ENCODE results near the gene FURIN.
"Not testable (repeated sequence)": the region's sequence is repeated elsewhere in the genome, so short reads cannot be mapped to it uniquely, and the experiment has no call there.

Gene FURIN

DNA sequence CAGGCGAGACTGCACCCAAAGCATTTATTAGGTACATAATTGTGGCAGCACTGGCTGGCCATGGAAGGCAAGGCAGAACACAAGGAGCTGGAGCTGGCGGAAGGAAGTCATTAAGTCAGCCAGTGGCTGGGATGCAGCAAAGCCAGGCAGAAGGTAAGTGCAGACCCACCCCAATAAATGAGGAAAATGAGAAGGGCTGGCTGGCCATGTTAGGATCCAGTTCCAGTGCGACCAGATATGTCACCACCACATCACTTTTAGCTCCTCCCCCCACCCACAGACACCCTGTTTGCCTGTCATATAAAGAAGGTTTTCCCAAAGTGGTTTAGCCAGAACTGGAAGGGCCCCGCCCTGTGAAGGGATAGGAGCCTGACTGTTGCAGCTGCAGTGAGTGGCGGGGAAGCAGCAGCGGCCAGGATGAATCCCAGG, at the start of gene FURIN:
Gene FURIN (plus strand): TSS at position 328 of the 429 bp plus-strand sequence. CDS start 7,153 bp downstream, outside the sequence.
- DNase-seq (ENCODE audit: low read depth), result no peak

GRCh38 chr15:90819390-90819789, 49.0 kb upstream of the FURIN start:
- no peak for DNase-seq (ENCODE audit: low read depth)

- DNase-seq (ENCODE audit: low read depth), result no peak
These were observed 48.5 kb upstream of the FURIN start for GRCh38 chr15:90819850-90820249.

DNA sequence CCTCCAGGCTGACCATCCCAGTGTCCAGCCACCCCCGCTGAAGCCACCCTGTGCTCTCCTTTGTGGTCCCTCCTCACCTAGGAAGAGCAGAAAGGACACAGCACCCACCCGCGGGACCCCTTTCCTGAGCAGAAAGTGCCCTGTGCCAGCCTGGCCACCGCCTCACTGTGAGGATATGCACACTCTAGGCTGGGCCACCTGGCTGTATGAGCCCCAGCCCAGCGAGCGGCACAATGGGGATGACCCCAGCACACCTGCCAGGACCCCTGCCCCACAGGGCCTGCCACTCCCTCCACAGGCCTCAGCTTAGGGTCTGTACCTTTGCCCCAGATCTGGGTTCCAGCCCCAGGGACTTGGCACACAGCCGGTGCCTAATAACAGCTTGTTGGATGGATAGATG, 47.9 kb upstream of the FURIN start:
- DNase-seq (ENCODE audit: low read depth), result no peak

GRCh38 chr15:90822204-90822955, 46.0 kb upstream of the FURIN start:
- no peak for DNase-seq (ENCODE audit: low read depth)

DNA sequence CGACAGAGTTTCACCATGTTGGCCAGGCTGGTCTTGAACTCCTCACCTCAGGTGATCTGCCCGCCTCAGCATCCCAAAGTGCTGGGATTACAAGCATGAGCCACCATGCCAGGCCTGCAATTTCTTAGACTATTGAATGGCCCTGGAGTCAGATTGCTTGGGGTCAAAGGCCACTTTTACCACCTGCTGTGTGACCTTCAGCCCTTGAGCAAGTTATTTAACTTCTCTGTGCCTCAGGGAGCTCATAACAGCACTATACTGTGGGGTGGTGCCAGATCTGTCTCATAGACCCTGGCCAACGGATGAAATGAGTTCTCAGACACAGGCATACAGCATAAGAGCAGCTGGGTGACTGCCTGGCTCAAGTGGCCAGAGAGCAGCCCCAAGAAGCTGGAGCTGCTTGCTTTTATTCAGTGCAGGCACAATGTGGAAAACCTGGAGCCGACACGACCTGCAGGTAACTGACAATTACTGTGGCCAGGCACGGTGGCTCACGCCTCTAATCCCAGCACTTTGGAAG, 44.9 kb upstream of the FURIN start:
- no peak for DNase-seq (ENCODE audit: low read depth)

DNA sequence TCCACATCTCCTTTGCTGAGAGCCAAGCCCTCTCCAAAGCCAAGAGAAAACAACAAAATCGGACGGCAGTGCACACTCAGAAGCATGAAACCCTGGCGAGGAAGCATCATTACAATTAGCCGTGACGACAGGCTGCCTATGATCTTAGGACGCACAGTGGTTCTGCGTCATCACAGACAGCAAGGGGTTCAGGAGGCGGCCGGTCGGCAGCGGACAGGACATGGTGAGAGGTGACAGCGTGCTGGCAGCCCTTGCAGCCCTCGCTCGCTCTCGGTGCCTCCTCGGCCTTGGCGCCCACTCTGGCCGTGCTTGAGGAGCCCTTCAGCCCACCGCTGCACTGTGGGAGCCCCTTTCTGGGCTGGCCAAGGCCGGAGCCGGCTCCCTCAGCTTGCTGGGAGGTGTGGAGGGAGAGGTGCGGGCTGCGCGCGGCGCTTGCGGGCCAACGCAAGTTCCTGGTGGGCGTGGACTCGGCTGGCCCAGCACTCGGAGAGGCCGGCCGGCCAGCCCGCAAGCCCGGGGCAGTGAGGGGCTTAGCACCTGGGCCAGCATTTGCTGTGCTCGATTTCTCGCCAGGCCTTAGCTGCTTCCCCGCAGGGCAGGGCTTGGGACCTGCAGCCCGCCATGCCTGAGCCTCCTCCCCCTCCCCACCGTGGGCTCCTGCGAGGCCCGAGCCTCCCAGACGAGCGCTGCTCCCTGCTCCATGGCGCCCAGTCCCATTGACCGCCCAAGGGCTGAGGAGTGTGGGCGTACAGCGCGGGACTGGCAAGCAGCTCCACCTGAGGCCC, 43.1 kb upstream of the FURIN start:
- DNase-seq (ENCODE audit: low read depth), result not testable (repeated sequence)

GRCh38 chr15:90826206-90826885, 42.0 kb upstream of the FURIN start:
- not testable (repeated sequence) for DNase-seq (ENCODE audit: low read depth)

- DNase-seq (ENCODE audit: low read depth), result no peak
These were observed 41.4 kb upstream of the FURIN start for GRCh38 chr15:90826886-90827435.

- no peak for DNase-seq (ENCODE audit: low read depth)
These were observed 40.3 kb upstream of the FURIN start for GRCh38 chr15:90828111-90828510.

- no peak for DNase-seq (ENCODE audit: low read depth)
These were observed 39.3 kb upstream of the FURIN start for GRCh38 chr15:90829126-90829525.

DNA sequence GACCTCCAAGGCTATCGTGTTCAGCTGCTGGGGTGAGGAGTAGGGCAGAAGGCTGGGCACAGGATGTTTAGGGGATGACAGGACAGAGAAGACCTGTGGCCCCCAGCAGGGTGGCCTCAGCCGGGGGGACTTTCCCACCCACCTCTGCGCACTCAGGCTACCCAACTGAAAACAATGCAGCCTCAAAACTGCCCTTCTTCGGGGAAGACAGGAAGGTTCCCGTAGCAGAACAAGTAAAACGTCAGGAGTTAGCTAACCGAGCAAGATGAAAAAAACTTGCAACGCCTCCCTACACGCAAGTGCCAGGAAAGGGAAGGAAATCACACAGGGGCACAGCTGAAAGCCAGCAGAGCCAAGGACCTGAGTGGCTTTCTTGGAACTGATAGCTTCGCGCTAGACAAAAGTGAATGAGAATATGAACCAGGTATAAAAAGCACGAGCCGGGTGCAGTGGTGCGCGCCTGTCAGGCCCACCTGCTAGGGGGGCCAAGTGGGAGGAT, 38.4 kb upstream of the FURIN start:
- no peak for DNase-seq (ENCODE audit: low read depth)

DNA sequence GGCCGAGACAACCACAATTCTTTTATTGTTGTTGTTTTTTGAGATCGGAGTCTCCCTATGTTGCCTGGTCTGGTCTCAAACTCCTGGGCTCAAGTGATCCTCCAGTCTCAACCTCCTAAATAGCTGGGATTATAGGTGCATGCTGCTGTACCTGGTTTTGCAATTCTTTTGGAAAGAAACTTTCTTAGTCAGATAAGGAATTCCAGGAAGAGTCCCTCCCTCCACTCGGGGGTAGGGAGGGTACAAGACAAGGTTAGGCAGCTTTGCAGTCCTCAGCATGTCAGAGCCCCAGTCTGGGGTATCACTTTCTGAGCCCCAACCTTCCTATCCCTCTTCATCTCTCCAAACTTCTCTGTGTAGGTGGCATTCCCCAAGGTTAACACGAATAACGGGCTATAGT, 33.8 kb upstream of the FURIN start:
- no peak for DNase-seq (ENCODE audit: low read depth)

- DNase-seq (ENCODE audit: low read depth), result no peak
These were observed 32.0 kb upstream of the FURIN start for GRCh38 chr15:90836296-90836871.

DNA sequence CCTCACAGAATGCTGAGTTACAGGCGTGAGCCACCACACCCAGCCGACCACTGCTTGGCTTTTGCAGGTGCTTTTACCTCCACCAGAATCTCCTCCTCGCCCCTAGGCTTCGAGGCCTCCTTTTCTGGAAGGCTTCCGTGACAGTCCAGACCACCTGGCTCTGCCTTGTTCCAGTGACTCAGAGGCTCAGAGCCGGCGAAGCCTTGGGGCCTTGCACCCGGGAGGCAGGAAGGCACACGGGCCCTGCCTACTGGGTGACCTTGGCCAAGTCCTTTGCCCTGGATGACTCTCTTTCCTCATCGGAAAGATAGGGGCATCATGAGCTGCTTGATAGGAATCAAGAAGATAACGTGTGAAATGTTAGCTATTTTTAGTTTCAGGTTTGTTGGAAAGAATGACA, 31.3 kb upstream of the FURIN start:
- no peak for DNase-seq (ENCODE audit: low read depth)

DNA sequence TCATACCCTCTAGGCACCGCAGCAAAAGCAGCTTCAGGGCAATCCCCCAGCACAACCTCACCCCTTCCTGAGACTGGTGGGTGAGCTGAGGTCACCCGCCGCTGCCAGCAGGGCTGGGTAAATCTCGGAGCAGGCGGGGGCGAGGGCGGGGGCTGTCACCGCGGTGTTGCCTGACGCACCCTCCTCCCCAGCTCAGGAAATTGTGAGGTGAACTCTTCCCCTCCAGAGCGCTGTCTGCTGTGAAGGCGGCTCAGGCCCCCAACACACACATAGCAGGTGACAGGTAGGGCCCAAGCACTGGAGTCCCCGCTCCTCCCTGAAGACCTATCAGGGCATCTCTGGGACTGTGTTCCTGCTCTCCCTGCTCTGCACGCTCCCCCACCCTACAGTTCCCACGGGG, 30.2 kb upstream of the FURIN start:
- DNase-seq (ENCODE audit: low read depth), result no peak

- DNase-seq (ENCODE audit: low read depth), result no peak
These were observed 29.8 kb upstream of the FURIN start for GRCh38 chr15:90838544-90838943.

DNA sequence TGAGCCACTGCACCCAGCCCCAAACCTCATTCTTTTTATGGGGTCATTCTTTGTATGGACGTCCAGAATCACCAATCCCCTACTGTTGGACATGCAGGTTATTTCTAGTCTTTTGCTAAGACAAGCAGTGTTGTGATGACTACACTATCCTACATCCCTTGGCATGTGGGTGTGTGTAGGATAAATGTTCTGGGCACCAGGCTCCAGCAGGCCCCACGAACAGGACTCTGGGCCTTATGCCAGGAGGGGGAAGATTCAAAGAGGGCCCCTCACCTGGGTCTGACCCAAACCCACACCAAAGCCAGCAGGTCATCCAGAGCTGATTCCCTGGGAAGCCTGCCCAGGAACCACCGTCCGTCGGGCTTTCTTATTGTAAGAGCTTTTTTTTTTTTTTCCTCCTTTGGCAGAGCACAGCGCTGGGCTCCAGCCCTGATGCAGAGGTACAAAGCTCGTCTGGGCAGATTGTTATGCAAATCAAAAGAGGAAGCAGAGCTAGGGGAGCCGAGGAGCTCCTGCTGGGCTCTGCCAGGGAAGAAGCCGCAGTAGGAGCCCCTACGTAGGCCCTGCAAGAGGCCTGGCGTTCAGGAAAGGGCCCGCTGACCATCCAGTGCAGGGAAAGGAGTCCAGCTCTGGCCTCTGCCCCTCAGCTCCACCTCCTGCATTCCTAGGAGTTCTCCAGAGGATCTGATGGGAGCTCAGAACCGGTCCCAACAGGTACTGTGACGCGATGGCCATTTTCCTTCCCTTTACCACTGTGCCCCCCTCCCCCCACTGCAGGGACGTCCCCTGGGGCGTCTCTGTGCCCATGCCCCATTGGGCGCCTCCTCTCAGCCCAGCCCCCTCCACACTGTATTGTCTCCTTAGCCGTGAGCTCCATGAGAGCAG, 29.0 kb upstream of the FURIN start:
- DNase-seq (ENCODE audit: low read depth), result no peak

DNA sequence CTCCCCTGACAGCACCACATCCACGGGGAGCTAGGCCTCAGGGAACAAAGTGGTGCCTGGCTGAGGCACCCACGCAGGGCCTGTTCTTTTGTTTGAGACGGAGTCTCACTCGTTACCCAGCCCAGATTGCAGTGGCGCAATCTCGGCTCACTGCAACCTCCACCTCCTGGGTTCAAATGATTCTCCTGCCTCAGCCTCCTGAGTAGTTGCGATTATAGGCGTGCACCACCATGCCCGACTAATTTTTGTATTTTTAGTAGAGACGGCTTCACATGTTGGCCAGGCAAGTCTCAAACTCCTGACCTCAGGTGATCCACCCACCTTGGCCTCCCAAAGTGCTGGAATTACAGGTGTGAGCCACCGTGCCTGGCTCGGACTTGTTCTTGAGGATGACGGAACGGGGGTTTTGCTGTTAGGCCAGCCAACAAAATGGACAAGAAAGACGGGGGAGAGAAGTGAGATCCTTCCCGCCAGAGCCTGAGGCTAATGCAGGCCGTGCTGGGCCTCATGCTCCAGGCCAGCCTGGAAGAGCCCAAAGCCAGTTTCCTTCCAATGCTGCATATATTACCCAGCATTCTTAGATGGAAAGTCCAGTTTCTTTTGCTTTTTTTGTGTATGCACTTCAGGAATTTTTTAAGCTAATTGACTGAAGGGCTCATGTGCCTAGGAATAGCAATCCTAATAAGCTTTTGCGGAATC, 28.1 kb upstream of the FURIN start:
- DNase-seq (ENCODE audit: low read depth), result no peak

- DNase-seq (ENCODE audit: low read depth), result no peak
These were observed 27.4 kb upstream of the FURIN start for GRCh38 chr15:90840954-90841353.

Data from HS-5 (cell line).